NCI-H82 treated with DMSO at 0.1 percent for 48 hours (cell line): ENCODE results near the gene TATDN3.
"Not testable (repeated sequence)": the region's sequence is repeated elsewhere in the genome, so short reads cannot be mapped to it uniquely, and the experiment has no call there.

Experiments
- DNase-seq: peaks from one replicate; lab custom pipeline; 2025; ENCODE audit not compliant: unreplicated experiment; lab: John Stamatoyannopoulos, UW

Gene TATDN3

DNA sequence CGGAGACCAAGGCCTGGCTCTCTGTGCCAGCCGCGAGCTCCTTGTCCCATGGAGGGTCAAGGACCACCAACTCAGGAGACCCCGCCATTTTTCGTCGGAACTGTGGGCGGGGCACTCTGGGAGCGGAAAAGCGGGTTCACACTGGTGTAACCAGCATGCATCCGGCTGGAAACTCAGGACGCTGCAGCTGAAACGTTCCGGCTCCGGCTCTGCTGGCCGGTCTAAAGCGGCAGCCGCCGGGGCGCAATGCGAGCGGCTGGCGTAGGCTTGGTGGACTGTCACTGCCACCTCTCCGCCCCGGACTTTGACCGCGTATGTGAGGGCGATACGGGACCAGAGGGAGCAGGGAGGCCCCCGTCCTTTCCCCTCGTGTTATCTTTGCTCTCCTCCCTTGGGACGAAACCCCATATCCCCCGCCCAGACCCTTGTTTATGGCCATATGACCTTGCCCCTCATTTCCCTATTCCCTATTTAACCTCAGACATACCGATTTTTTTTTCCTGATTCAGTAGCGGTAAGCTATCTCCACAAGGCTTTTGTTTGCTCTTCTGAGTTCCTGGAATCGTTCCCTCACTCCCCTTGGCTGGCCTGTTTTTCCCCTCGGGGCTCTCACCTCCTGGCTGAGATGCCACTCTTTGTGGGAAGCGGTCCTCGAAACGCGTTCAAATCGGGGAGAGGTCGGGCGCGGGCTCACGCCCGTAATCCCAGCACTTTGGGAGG, at the start of gene TATDN3, which contains the start of gene NSL1:
Gene TATDN3 (plus strand): TSS at position 219 of the 720 bp plus-strand sequence. CDS start 28 bp downstream, at position 247.
Gene NSL1 (minus strand): TSS at position 102 of the 720 bp plus-strand sequence. CDS start 14 bp downstream, at position 88.
- peak; percentile 77 for DNase-seq

- no peak for DNase-seq
These were observed 47.7 kb upstream of the TATDN3 start for GRCh38 chr1:212743901-212744475.

GRCh38 chr1:212745303-212745702, 46.4 kb upstream of the TATDN3 start:
- no peak for DNase-seq

DNA sequence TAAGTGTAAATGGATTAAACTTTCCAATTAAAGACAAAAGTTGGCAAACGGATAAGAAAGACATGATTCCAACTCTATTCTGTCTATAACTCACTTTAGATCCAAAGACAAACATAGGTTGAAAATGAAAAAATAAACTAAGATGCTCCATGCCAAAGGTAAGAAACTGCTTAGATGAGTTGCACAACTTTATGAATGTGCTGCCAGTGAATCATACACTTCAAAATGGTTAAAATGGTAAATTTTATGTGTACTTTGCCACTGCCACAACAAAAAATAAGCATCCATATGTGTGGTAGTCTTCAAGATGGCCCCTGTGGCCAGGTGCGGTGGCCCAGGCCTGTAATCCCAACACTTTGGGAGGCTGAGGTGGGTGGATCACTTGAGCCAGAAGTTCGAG, 45.1 kb upstream of the TATDN3 start:
- no peak for DNase-seq

- DNase-seq = peak; percentile 68
These were observed 41.7 kb upstream of the TATDN3 start for GRCh38 chr1:212749821-212750535.

- DNase-seq = no peak
These were observed 39.3 kb upstream of the TATDN3 start for GRCh38 chr1:212752252-212752933.

DNA sequence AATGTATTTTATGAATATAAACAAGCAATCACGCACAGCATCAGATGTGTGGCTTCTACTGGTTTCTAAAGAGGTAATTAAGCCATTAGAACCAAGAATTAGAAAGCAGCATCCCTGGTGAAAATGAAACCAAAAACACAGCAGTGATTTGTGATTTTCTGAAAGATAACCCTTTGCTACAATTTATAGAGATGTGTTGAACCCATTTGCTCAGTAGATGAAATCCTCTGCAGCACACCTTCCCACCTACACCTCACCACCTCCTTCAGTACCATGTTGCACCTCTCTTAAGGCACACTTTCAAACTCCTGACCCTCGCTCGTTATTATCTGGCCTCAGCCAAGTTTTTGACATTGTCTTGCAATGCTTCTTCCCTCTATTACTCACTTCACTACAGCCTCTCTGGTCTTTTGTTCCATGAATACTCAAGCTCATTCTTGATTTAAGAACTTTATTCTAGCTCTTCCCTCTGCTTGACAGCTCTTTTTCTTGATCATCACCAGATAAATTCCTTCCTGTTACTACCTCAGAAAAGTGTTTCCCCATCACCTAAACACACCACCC, 38.7 kb upstream of the TATDN3 start:
- no peak for DNase-seq

GRCh38 chr1:212753749-212754148, 37.9 kb upstream of the TATDN3 start:
- no peak for DNase-seq

DNA sequence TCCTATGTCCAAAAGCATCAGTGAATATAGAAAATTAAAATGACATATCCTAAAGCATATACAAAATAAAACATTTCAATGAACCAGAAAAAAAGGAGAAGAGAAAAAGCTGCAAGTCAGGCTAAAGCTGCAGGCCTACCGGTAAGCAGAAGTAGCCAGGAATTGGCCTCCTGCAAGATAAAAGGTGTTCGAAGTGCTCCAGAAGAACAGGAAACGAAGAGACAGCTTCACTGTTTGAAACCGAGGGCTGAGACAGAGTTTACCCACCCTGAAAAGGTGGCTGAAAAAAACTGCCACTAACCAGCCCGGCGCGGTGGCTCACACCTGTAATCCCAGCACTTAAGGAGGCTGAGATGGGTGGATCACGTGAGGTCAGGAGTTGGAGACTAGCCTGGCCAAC, 37.5 kb upstream of the TATDN3 start:
- DNase-seq = no peak

DNA sequence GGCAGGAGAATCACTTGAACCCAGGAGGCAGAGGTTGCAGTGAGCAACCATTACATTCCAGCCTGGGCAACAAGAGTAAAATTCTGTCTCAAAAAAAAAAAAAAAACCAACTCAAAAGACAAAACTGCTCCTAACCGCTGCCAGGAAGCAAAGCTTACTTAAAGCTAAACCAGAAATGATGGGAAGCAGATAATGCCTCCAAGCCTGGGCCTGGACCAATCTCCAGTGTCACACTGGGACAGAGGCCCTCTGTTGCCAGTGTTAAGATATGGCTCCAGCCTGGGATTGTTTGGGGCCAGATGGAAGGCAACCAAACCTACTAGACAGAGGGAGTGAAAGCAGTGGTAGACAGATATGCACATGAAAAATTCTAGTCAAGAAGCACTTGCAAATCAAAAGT, 37.0 kb upstream of the TATDN3 start:
- DNase-seq = no peak

DNA sequence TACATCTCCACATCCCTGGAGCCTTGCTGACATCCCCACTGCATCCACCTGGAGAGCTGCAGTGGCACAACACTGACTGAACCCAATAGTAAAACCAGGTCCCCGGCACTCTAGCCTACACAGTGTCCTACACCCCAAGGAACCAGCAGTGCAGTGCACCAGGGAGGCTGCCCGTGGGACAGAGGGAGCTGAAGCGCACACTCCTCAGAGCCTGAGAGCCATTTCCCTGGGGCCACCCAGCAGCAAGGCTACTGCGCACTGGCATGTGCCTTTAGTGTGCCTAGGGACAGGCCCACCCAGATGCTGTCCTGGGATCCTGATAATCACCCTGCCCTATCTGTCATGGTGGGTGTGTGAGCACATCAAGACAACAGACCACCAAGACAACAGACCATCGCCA, 32.0 kb upstream of the TATDN3 start:
- no peak for DNase-seq

GRCh38 chr1:212760126-212760823, 31.4 kb upstream of the TATDN3 start:
- DNase-seq = no peak

DNA sequence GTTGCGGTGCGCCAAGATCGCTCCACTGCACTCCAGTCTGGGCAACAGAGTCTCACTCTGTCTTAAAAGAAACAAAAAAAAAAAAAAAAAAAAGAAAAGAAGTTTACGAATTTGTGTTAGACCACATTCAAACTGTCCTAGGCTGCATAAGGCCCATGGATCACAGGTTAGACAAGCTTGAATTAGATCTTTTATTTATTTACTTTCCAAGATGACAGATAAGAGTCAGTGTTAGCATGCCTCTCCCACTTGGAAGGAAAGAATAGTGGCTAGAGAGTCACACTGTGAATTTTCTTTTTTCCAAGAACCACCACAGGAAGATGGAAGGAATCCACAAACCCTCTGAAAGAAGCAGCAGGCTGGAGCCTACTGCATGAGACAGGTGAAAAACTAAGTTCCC, 29.5 kb upstream of the TATDN3 start:
- no peak for DNase-seq

DNA sequence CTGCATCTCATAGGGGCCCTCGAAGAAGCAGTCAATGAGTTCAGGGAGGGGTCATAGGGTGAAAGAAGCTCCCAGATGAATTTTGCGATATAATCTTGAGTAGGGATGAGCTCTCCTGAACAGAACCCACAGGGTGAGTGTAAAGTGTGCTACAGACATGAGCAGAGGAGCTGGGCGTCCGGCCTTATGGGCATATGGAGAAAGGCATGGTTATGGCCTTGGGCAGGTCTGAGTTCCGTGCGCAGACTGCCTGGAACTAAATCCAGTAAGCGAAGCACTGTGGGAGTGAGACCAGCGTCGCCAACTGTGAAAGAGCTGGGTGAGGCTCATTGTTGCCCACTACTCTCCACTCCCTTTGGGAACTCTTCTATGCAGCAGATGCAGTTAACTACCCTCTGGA, 28.9 kb upstream of the TATDN3 start:
- no peak for DNase-seq

- DNase-seq = not testable (repeated sequence)
These were observed 26.9 kb upstream of the TATDN3 start for GRCh38 chr1:212764718-212765281.

GRCh38 chr1:212766825-212767224, 24.9 kb upstream of the TATDN3 start:
- DNase-seq = not testable (repeated sequence)

DNA sequence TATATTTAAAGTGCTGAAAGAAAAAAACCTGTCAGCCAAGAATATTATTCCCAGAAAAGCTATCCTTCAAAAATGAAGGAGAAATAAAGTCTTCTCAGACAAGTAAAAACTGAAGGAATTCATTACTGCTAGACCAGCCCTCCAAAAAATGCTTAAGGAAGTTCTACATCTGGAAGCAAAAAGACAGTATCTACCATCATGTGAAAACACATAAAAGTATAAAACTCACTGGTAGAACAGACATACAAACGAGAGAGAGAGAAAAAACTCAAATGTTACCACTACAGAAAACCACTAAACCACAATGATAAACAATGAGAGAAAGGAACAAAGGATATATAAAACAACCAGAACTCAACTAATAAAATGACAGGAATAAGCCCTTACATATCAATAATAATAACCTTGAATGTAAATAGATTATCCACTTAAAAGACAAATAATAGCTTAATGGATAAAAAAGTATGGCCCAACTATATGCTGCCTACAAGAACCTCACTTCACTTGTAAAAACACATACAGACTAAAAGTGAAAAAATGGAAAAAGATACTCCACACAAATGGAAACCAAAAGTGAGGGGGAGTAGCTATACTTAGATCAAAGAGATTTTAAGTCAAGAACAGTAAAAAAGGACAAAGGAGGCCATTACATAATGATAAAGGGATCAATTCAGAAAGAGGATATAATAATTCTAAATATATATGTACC, 22.1 kb upstream of the TATDN3 start:
- no peak for DNase-seq

- no peak for DNase-seq
These were observed 20.4 kb upstream of the TATDN3 start for GRCh38 chr1:212771341-212771740.

DNA sequence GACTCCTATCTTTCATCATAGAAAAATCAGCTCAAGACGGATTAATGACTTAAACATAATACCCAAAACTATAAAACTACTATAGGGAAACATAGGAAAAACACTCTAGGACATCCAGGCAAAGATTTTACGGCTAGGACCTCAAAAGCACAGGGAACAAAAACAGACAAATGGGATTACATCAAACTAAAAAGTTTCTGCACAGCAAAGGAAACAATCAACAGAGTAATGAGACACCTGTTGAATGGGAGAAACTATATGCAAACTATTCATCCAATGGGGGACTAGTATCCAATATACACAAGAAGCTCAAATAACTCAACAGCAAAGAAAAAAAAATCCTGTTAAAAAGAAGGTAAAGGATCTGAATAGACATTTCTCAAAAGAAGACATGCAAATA, 18.7 kb upstream of the TATDN3 start:
- DNase-seq = no peak

- no peak for DNase-seq
These were observed 17.1 kb upstream of the TATDN3 start for GRCh38 chr1:212774584-212774983.
